ENCODE measurements around the gene RNF222. TPM values are rescaled to one million over a fixed set of nuclear protein-coding genes. Genes with fewer than 3 reads are reported as not detected.

Gene RNF222
- polyA plus RNA-seq, 1 of the 3 experiments (the other 2 are of a cell fraction), result not detected

GRCh38 chr17:8402921-8403536 lies 5.4 kb upstream of the RNF222 start:
- Histone ChIP-seq H3F3A (replicated peaks; ENCODE audit: insufficient read depth) (no peaks in the 10 kb centered on the region), H3K9ac (no peak overlapping the region), H2AFZ (ENCODE audit: low read depth) (no peak overlapping the region), H4K20me1 (ENCODE audit: insufficient read depth) (no peaks in the 10 kb centered on the region), H3K9me2 (no peaks in the 10 kb centered on the region), H3K36me3 (replicated peaks in 1 of 2; ENCODE audit: control insufficient read depth in 1 of 2, insufficient read depth in 2 of 2, low read length in 1 of 2) (no peaks in the 10 kb centered on the region), H3K4me3 (ENCODE audit: low read depth in 2 of 2, low read length in 1 of 2) (no peak overlapping the region), H3K27me3 (ENCODE audit: insufficient read depth) (peaks cover 8% of the 10 kb centered on the region; the same call in 1 of the 2 replicates), H3K4me1 (ENCODE audit: control insufficient read depth in 1 of 2, insufficient read depth in 2 of 2, low read depth in 1 of 2, low read length in 1 of 2) (no peaks in the 10 kb centered on the region), H3K79me2 (ENCODE audit: insufficient read depth) (no peaks in the 10 kb centered on the region), H3K27ac (ENCODE audit: low read depth in 2 of 2, low read length in 1 of 2) (no peak overlapping the region), H3K4me2 (no peak overlapping the region), H3K9me3 (no peaks in the 10 kb centered on the region)
- TF ChIP-seq EP300 (IDR thresholded peaks at IDR 0.05; ENCODE audit: borderline replicate concordance in 1 of 2, low read depth in 1 of 2, low read length in 1 of 2) (no peak), NFIC (IDR thresholded peaks at IDR 0.05; ENCODE audit: borderline replicate concordance) (no peak), RAD21 (IDR thresholded peaks at IDR 0.05; ENCODE audit: low read length) (no peak), USF2 (IDR thresholded peaks at IDR 0.05; ENCODE audit: borderline replicate concordance, low read depth, low read length) (no peak), FOXJ3 (CRISPR knock-in tag; IDR thresholded peaks at IDR 0.05) (no peak), USF1 (IDR thresholded peaks at IDR 0.05; ENCODE audit: borderline replicate concordance, low read depth) (no peak), MXI1 (IDR thresholded peaks at IDR 0.05; ENCODE audit: low read depth, low read length) (no peak)
- TF ChIP-seq, protein P1, sequence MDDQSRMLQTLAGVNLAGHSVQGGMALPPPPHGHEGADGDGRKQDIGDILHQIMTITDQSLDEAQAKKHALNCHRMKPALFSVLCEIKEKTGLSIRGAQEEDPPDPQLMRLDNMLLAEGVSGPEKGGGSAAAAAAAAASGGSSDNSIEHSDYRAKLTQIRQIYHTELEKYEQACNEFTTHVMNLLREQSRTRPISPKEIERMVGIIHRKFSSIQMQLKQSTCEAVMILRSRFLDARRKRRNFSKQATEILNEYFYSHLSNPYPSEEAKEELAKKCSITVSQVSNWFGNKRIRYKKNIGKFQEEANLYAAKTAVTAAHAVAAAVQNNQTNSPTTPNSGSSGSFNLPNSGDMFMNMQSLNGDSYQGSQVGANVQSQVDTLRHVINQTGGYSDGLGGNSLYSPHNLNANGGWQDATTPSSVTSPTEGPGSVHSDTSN (IDR thresholded peaks at IDR 0.05), result no peak
- TF ChIP-seq, protein P2, sequence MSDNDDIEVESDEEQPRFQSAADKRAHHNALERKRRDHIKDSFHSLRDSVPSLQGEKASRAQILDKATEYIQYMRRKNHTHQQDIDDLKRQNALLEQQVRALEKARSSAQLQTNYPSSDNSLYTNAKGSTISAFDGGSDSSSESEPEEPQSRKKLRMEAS (IDR thresholded peaks at IDR 0.05; ENCODE audit: low read depth), result no peak
- TF ChIP-seq, protein P3, sequence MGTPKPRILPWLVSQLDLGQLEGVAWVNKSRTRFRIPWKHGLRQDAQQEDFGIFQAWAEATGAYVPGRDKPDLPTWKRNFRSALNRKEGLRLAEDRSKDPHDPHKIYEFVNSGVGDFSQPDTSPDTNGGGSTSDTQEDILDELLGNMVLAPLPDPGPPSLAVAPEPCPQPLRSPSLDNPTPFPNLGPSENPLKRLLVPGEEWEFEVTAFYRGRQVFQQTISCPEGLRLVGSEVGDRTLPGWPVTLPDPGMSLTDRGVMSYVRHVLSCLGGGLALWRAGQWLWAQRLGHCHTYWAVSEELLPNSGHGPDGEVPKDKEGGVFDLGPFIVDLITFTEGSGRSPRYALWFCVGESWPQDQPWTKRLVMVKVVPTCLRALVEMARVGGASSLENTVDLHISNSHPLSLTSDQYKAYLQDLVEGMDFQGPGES (IDR thresholded peaks at IDR 0.05; ENCODE audit: low read depth, low read length), result no peak
- ChIA-PET CTCF (interaction anchor here (0.7 to 4.7 kb wide), 2 partner anchors 19 to 343 kb away, joined by 3 to 20 read pairs; no protein-coding TSS in a partner anchor), POLR2A (no interaction called here)
- 59% methylated on average over 11 of the region's 11 CpGs for WGBS (ENCODE audit: low lambda C conversion rate)
- no peak for DNase-seq

- H3K36me3 ChIP-seq (replicated peaks in 1 of 2; ENCODE audit: control insufficient read depth in 1 of 2, insufficient read depth in 2 of 2, low read length in 1 of 2), result no peaks in the 10 kb centered on the region
- 35% methylated on average over 2 of the region's 2 CpGs for WGBS (ENCODE audit: low lambda C conversion rate)
- H3K27ac ChIP-seq (ENCODE audit: low read depth in 2 of 2, low read length in 1 of 2), result no peak overlapping the region
- no peaks in the 10 kb centered on the region for H3F3A ChIP-seq (replicated peaks; ENCODE audit: insufficient read depth)
- no peak overlapping the region for H3K4me3 ChIP-seq (ENCODE audit: low read depth in 2 of 2, low read length in 1 of 2)
- H3K27me3 ChIP-seq (ENCODE audit: insufficient read depth), result peaks cover 19% of the 10 kb centered on the region; the same call in 1 of the 2 replicates
- no peaks in the 10 kb centered on the region for H3K4me1 ChIP-seq (ENCODE audit: control insufficient read depth in 1 of 2, insufficient read depth in 2 of 2, low read depth in 1 of 2, low read length in 1 of 2)
- H3K9ac ChIP-seq, result no peak overlapping the region
- H4K20me1 ChIP-seq (ENCODE audit: insufficient read depth), result no peaks in the 10 kb centered on the region
- no peak for DNase-seq
- no peaks in the 10 kb centered on the region for H3K9me2 ChIP-seq
- no peak overlapping the region for H2AFZ ChIP-seq (ENCODE audit: low read depth)
- ChIA-PET POLR2A (no interaction called here), CTCF (interaction anchor here (1.6 kb wide), 1 partner anchor 9 kb away, joined by 4 read pairs; no protein-coding TSS in a partner anchor)
- H3K4me2 ChIP-seq, result no peak overlapping the region
- H3K79me2 ChIP-seq (ENCODE audit: insufficient read depth), result no peaks in the 10 kb centered on the region
- H3K9me3 ChIP-seq, result no peaks in the 10 kb centered on the region
- TF ChIP-seq USF2 (IDR thresholded peaks at IDR 0.05; ENCODE audit: borderline replicate concordance, low read depth, low read length), result no peak
- no peak for TF ChIP-seq FOXJ3 (CRISPR knock-in tag; IDR thresholded peaks at IDR 0.05)
- TF ChIP-seq FOSL2 (IDR thresholded peaks at IDR 0.05; ENCODE audit: borderline replicate concordance, low read depth), result no peak
- TF ChIP-seq SMC3 (IDR thresholded peaks at IDR 0.05; ENCODE audit: low read depth, low read length), result no peak
- no peak for TF ChIP-seq EP300 (IDR thresholded peaks at IDR 0.05; ENCODE audit: borderline replicate concordance in 1 of 2, low read depth in 1 of 2, low read length in 1 of 2)
- TF ChIP-seq RXRA (IDR thresholded peaks at IDR 0.05; ENCODE audit: borderline replicate concordance, low read depth), result no peak
- TF ChIP-seq REST (IDR thresholded peaks at IDR 0.05; ENCODE audit: low read depth, low read length), result no peak
- TF ChIP-seq MEF2A (IDR thresholded peaks at IDR 0.05; ENCODE audit: borderline replicate concordance, low read depth), result no peak
- no peak for TF ChIP-seq RCOR1 (IDR thresholded peaks at IDR 0.05; ENCODE audit: low read length)
- no peak for TF ChIP-seq POLR2AphosphoS5 (IDR thresholded peaks at IDR 0.05; ENCODE audit: low read depth, low read length)
- TF ChIP-seq JUND (IDR thresholded peaks at IDR 0.05), result no peak
Observed at GRCh38 chr17:8401107-8401506, 3.5 kb upstream of the RNF222 start.

Measured in SK-N-SH (cell line).